Stimulated activated CD4-positive, alpha-beta T cell treated with anti-CD3 and anti-CD28 coated beads, Interleukin-12 subunit alpha, Interleukin-12 subunit beta, amount 100 ng/mL, for 48 hours (primary cell): ENCODE results near the gene CHST11.
A peak's percentile ranks its signal among the peaks of the same experiment; 100 is the strongest.

Experiments
- DNase-seq, 3 donors: peaks; one replicate each; pipeline ENCODE4 v3.0.0-alpha.2; 2020; ENCODE audit warnings: low read depth in 2 of 3, low spot score in 1 of 3

Gene CHST11

GRCh38 chr12:104459368-104459909 is 2.7 kb downstream of the CHST11 start:
- no peak for DNase-seq

- DNase-seq, result no peak
Observed at GRCh38 chr12:104460041-104460719, 3.4 kb downstream of the CHST11 start.

GRCh38 chr12:104460973-104461698 is 4.4 kb downstream of the CHST11 start:
- DNase-seq, result no peak

- no peak for DNase-seq
Observed at GRCh38 chr12:104462325-104462724, 5.6 kb downstream of the CHST11 start.

GRCh38 chr12:104462931-104463339 is 6.2 kb downstream of the CHST11 start:
- no peak for DNase-seq

- DNase-seq, result no peak
Observed at GRCh38 chr12:104463368-104463767, 6.6 kb downstream of the CHST11 start.

GRCh38 chr12:104464899-104465298 is 8.2 kb downstream of the CHST11 start:
- no peak for DNase-seq

- DNase-seq, result no peak
Observed at GRCh38 chr12:104466709-104467345, 10.1 kb downstream of the CHST11 start.

GRCh38 chr12:104467346-104467837 is 10.6 kb downstream of the CHST11 start:
- DNase-seq, result no peak

- DNase-seq, result no peak
Observed at GRCh38 chr12:104468371-104468770, 11.6 kb downstream of the CHST11 start.

- no peak for DNase-seq
Observed at GRCh38 chr12:104469066-104469465, 12.3 kb downstream of the CHST11 start.

- no peak for DNase-seq
Observed at GRCh38 chr12:104469523-104469922, 12.8 kb downstream of the CHST11 start.

- DNase-seq, result no peak
Observed at GRCh38 chr12:104470521-104470920, 13.8 kb downstream of the CHST11 start.

GRCh38 chr12:104471336-104471735 is 14.6 kb downstream of the CHST11 start:
- DNase-seq, result no peak

GRCh38 chr12:104472748-104473147 is 16.0 kb downstream of the CHST11 start:
- DNase-seq, result no peak

- DNase-seq, result no peak
Observed at GRCh38 chr12:104473374-104473983, 16.7 kb downstream of the CHST11 start.

- DNase-seq, result no peak
Observed at GRCh38 chr12:104475271-104475670, 18.5 kb downstream of the CHST11 start.

GRCh38 chr12:104477510-104478390 is 21.0 kb downstream of the CHST11 start:
- no peak for DNase-seq

- peak in 1 of 3 donors; percentile 34 for DNase-seq
Observed at GRCh38 chr12:104478396-104479122, 21.8 kb downstream of the CHST11 start.
